GM12891 (cell line): Measurements from ENCODE around the gene SLC22A13.

Experiments
- POLR2A ChIP-seq: IDR thresholded peaks from 2 replicates; pipeline ENCODE4 v1.6.1; 2011; ENCODE audit warnings: low read depth, low read length, control low read depth
- POLR2AphosphoS5 ChIP-seq: IDR thresholded peaks from 2 replicates; pipeline ENCODE4 v1.6.1; 2011; ENCODE audit warnings: low read depth, low read length, control low read depth
- TAF1 ChIP-seq: IDR thresholded peaks from 2 replicates; pipeline ENCODE4 v1.6.1; 2011; ENCODE audit warnings: low read depth, low read length, control low read depth

GRCh38 chr3:38235466-38235865 lies 30.1 kb upstream of the SLC22A13 start:
- TF ChIP-seq POLR2AphosphoS5 (no peak), POLR2A (no peak), TAF1 (no peak)
